ENCODE data around the gene HTR3A.

Gene HTR3A

GRCh38 chr11:114019046-114019445, 44.1 kb downstream of the HTR3A start:
- no peak for TF ChIP-seq CTCF (conservative IDR thresholded peaks at IDR 0.05; ENCODE audit: low read length)
- TF ChIP-seq EZH2phosphoT487 (IDR thresholded peaks at IDR 0.05; ENCODE audit: borderline replicate concordance) = no peak
- H3K4me2 ChIP-seq (ENCODE audit: low read depth, low read length, poor library complexity, severe bottlenecking) = no peak overlapping the region
- no peaks in the 10 kb centered on the region for H3K9me3 ChIP-seq (ENCODE audit: insufficient read depth, low read depth, low read length)
- H3K36me3 ChIP-seq (ENCODE audit: insufficient read depth, low read length) = no peaks in the 10 kb centered on the region
- H3K9me2 ChIP-seq (replicated peaks; ENCODE audit: low read depth, low read length) = no peaks in the 10 kb centered on the region
- no peaks in the 10 kb centered on the region for H3K79me2 ChIP-seq (ENCODE audit: insufficient read depth, low read length)
- no peak overlapping the region for H3K4me3 ChIP-seq (ENCODE audit: low read length, poor library complexity, severe bottlenecking)
- no peaks in the 10 kb centered on the region for H3K4me1 ChIP-seq (ENCODE audit: insufficient read depth, low read length, poor library complexity, severe bottlenecking)
- no peak overlapping the region for H2AFZ ChIP-seq (ENCODE audit: low read length)
- no peaks in the 10 kb centered on the region for H3K27me3 ChIP-seq (ENCODE audit: insufficient read depth, low read length, poor library complexity, severe bottlenecking)
- no peaks in the 10 kb centered on the region for H3F3A ChIP-seq (ENCODE audit: low read depth)
- H4K20me1 ChIP-seq (ENCODE audit: insufficient read depth, low read length, poor library complexity, severe bottlenecking) = no peaks in the 10 kb centered on the region
- H3K9ac ChIP-seq (ENCODE audit: low read depth, low read length, poor library complexity, severe bottlenecking) = no peak overlapping the region

GRCh38 chr11:114019574-114019973, 44.7 kb downstream of the HTR3A start:
- no peaks in the 10 kb centered on the region for H3F3A ChIP-seq (ENCODE audit: low read depth)
- no peak overlapping the region for H3K4me2 ChIP-seq (ENCODE audit: low read depth, low read length, poor library complexity, severe bottlenecking)
- no peaks in the 10 kb centered on the region for H3K27me3 ChIP-seq (ENCODE audit: insufficient read depth, low read length, poor library complexity, severe bottlenecking)
- H3K9ac ChIP-seq (ENCODE audit: low read depth, low read length, poor library complexity, severe bottlenecking) = no peak overlapping the region
- no peaks in the 10 kb centered on the region for H3K36me3 ChIP-seq (ENCODE audit: insufficient read depth, low read length)
- no peaks in the 10 kb centered on the region for H3K79me2 ChIP-seq (ENCODE audit: insufficient read depth, low read length)
- no peaks in the 10 kb centered on the region for H3K9me3 ChIP-seq (ENCODE audit: insufficient read depth, low read depth, low read length)
- no peak overlapping the region for H2AFZ ChIP-seq (ENCODE audit: low read length)
- no peak for TF ChIP-seq CTCF (conservative IDR thresholded peaks at IDR 0.05; ENCODE audit: low read length)
- no peak for TF ChIP-seq EZH2phosphoT487 (IDR thresholded peaks at IDR 0.05; ENCODE audit: borderline replicate concordance)
- no peaks in the 10 kb centered on the region for H3K9me2 ChIP-seq (replicated peaks; ENCODE audit: low read depth, low read length)
- H4K20me1 ChIP-seq (ENCODE audit: insufficient read depth, low read length, poor library complexity, severe bottlenecking) = no peaks in the 10 kb centered on the region
- H3K4me3 ChIP-seq (ENCODE audit: low read length, poor library complexity, severe bottlenecking) = no peak overlapping the region
- no peaks in the 10 kb centered on the region for H3K4me1 ChIP-seq (ENCODE audit: insufficient read depth, low read length, poor library complexity, severe bottlenecking)

GRCh38 chr11:114025329-114025907, 50.5 kb downstream of the HTR3A start:
- Histone ChIP-seq H3K36me3 (ENCODE audit: insufficient read depth, low read length) (no peaks in the 10 kb centered on the region), H3K4me2 (ENCODE audit: low read depth, low read length, poor library complexity, severe bottlenecking) (no peak overlapping the region), H3K9me3 (ENCODE audit: insufficient read depth, low read depth, low read length) (no peaks in the 10 kb centered on the region), H3K9me2 (replicated peaks; ENCODE audit: low read depth, low read length) (no peaks in the 10 kb centered on the region), H3K4me3 (ENCODE audit: low read length, poor library complexity, severe bottlenecking) (no peak overlapping the region), H2AFZ (ENCODE audit: low read length) (no peak overlapping the region), H3F3A (ENCODE audit: low read depth) (no peaks in the 10 kb centered on the region), H3K27me3 (ENCODE audit: insufficient read depth, low read length, poor library complexity, severe bottlenecking) (no peaks in the 10 kb centered on the region), H4K20me1 (ENCODE audit: insufficient read depth, low read length, poor library complexity, severe bottlenecking) (no peaks in the 10 kb centered on the region), H3K9ac (ENCODE audit: low read depth, low read length, poor library complexity, severe bottlenecking) (no peak overlapping the region), H3K4me1 (ENCODE audit: insufficient read depth, low read length, poor library complexity, severe bottlenecking) (peaks cover 19% of the 10 kb centered on the region), H3K79me2 (ENCODE audit: insufficient read depth, low read length) (no peaks in the 10 kb centered on the region)
- TF ChIP-seq CTCF (conservative IDR thresholded peaks at IDR 0.05; ENCODE audit: low read length) = no peak
- TF ChIP-seq EZH2phosphoT487 (IDR thresholded peaks at IDR 0.05; ENCODE audit: borderline replicate concordance) = no peak

All from Loucy (cell line).